Measurements from ENCODE around the gene CCDC116.

Gene CCDC116

GRCh38 chr22:21632237-21632895, at the start of gene CCDC116:
TSS of gene CCDC116 (plus strand) at chr22:21632760. CDS start at chr22:21633182, 422 bp downstream.
- Histone ChIP-seq H3K9me3 (ENCODE audit: control insufficient read depth, insufficient read depth, low read depth, low read length) (no peaks in the 10 kb centered on the region), H3K27ac (ENCODE audit: low read depth, low read length) (no peak within 1 kb of the TSS), H3K27me3 (ENCODE audit: control insufficient read depth, insufficient read depth, low read length) (peaks cover 4% of the 10 kb centered on the region; the same call in 1 of the 2 replicates), H3K4me1 (ENCODE audit: control insufficient read depth, insufficient read depth, low read length) (peaks cover 4% of the 10 kb centered on the region; the same call in 1 of the 2 replicates), H3K9ac (ENCODE audit: low read length) (no peak within 1 kb of the TSS), H3K4me3 (ENCODE audit: low read depth, low read length) (no peak within 1 kb of the TSS), H3K36me3 (ENCODE audit: control insufficient read depth, insufficient read depth, low read length) (peaks cover 10% of the 10 kb centered on the region)

GRCh38 chr22:21582801-21583740, 49.5 kb upstream of the CCDC116 start:
- H3K36me3 ChIP-seq (ENCODE audit: control insufficient read depth, insufficient read depth, low read length) = peaks cover 11% of the 10 kb centered on the region; the same call in 1 of the 2 replicates
- H3K4me1 ChIP-seq (ENCODE audit: control insufficient read depth, insufficient read depth, low read length) = peaks cover 5% of the 10 kb centered on the region; the same call in 1 of the 2 replicates
- H3K9ac ChIP-seq (ENCODE audit: low read length) = no peak overlapping the region
- H3K27ac ChIP-seq (ENCODE audit: low read depth, low read length) = no peak overlapping the region
- no peak overlapping the region for H3K4me3 ChIP-seq (ENCODE audit: low read depth, low read length)
- no peaks in the 10 kb centered on the region for H3K9me3 ChIP-seq (ENCODE audit: control insufficient read depth, insufficient read depth, low read depth, low read length)
- H3K27me3 ChIP-seq (ENCODE audit: control insufficient read depth, insufficient read depth, low read length) = no peaks in the 10 kb centered on the region

- H3K4me1 ChIP-seq (ENCODE audit: control insufficient read depth, insufficient read depth, low read length) = peaks cover 5% of the 10 kb centered on the region; the same call in 1 of the 2 replicates
- H3K9ac ChIP-seq (ENCODE audit: low read length) = no peak overlapping the region
- H3K36me3 ChIP-seq (ENCODE audit: control insufficient read depth, insufficient read depth, low read length) = peaks cover 9% of the 10 kb centered on the region; the same call in 1 of the 2 replicates
- H3K27me3 ChIP-seq (ENCODE audit: control insufficient read depth, insufficient read depth, low read length) = no peaks in the 10 kb centered on the region
- no peak overlapping the region for H3K4me3 ChIP-seq (ENCODE audit: low read depth, low read length)
- H3K9me3 ChIP-seq (ENCODE audit: control insufficient read depth, insufficient read depth, low read depth, low read length) = no peaks in the 10 kb centered on the region
- no peak overlapping the region for H3K27ac ChIP-seq (ENCODE audit: low read depth, low read length)
These were observed 47.2 kb upstream of the CCDC116 start for GRCh38 chr22:21585389-21585788.

- H3K4me1 ChIP-seq (ENCODE audit: control insufficient read depth, insufficient read depth, low read length) = peaks cover 8% of the 10 kb centered on the region; the same call in 1 of the 2 replicates
- H3K9ac ChIP-seq (ENCODE audit: low read length) = no peak overlapping the region
- H3K27me3 ChIP-seq (ENCODE audit: control insufficient read depth, insufficient read depth, low read length) = no peaks in the 10 kb centered on the region
- H3K36me3 ChIP-seq (ENCODE audit: control insufficient read depth, insufficient read depth, low read length) = peaks cover 22% of the 10 kb centered on the region
- H3K27ac ChIP-seq (ENCODE audit: low read depth, low read length) = no peak overlapping the region
- H3K9me3 ChIP-seq (ENCODE audit: control insufficient read depth, insufficient read depth, low read depth, low read length) = no peaks in the 10 kb centered on the region
- H3K4me3 ChIP-seq (ENCODE audit: low read depth, low read length) = no peak overlapping the region
These were observed 44.6 kb upstream of the CCDC116 start for GRCh38 chr22:21587803-21588611.

- no peaks in the 10 kb centered on the region for H3K27me3 ChIP-seq (ENCODE audit: control insufficient read depth, insufficient read depth, low read length)
- H3K9me3 ChIP-seq (ENCODE audit: control insufficient read depth, insufficient read depth, low read depth, low read length) = no peaks in the 10 kb centered on the region
- H3K4me3 ChIP-seq (ENCODE audit: low read depth, low read length) = no peak overlapping the region
- H3K36me3 ChIP-seq (ENCODE audit: control insufficient read depth, insufficient read depth, low read length) = peaks cover 36% of the 10 kb centered on the region
- no peak overlapping the region for H3K9ac ChIP-seq (ENCODE audit: low read length)
- H3K27ac ChIP-seq (ENCODE audit: low read depth, low read length) = no peak overlapping the region
- H3K4me1 ChIP-seq (ENCODE audit: control insufficient read depth, insufficient read depth, low read length) = peaks cover 8% of the 10 kb centered on the region; the same call in 1 of the 2 replicates
These were observed 43.2 kb upstream of the CCDC116 start for GRCh38 chr22:21589396-21589795.

- Histone ChIP-seq H3K9ac (ENCODE audit: low read length) (no peak overlapping the region), H3K27ac (ENCODE audit: low read depth, low read length) (no peak overlapping the region), H3K4me3 (ENCODE audit: low read depth, low read length) (no peak overlapping the region), H3K9me3 (ENCODE audit: control insufficient read depth, insufficient read depth, low read depth, low read length) (no peaks in the 10 kb centered on the region), H3K27me3 (ENCODE audit: control insufficient read depth, insufficient read depth, low read length) (no peaks in the 10 kb centered on the region), H3K36me3 (ENCODE audit: control insufficient read depth, insufficient read depth, low read length) (peaks cover 47% of the 10 kb centered on the region), H3K4me1 (ENCODE audit: control insufficient read depth, insufficient read depth, low read length) (peaks cover 8% of the 10 kb centered on the region; the same call in 1 of the 2 replicates)
These were observed 41.5 kb upstream of the CCDC116 start for GRCh38 chr22:21590809-21591641.

GRCh38 chr22:21591695-21592094, 40.9 kb upstream of the CCDC116 start:
- H3K9me3 ChIP-seq (ENCODE audit: control insufficient read depth, insufficient read depth, low read depth, low read length) = no peaks in the 10 kb centered on the region
- no peak overlapping the region for H3K9ac ChIP-seq (ENCODE audit: low read length)
- H3K27me3 ChIP-seq (ENCODE audit: control insufficient read depth, insufficient read depth, low read length) = no peaks in the 10 kb centered on the region
- no peak overlapping the region for H3K4me3 ChIP-seq (ENCODE audit: low read depth, low read length)
- peaks cover 52% of the 10 kb centered on the region for H3K36me3 ChIP-seq (ENCODE audit: control insufficient read depth, insufficient read depth, low read length)
- H3K4me1 ChIP-seq (ENCODE audit: control insufficient read depth, insufficient read depth, low read length) = peaks cover 8% of the 10 kb centered on the region; the same call in 1 of the 2 replicates
- no peak overlapping the region for H3K27ac ChIP-seq (ENCODE audit: low read depth, low read length)

- Histone ChIP-seq H3K27ac (ENCODE audit: low read depth, low read length) (no peak overlapping the region), H3K4me1 (ENCODE audit: control insufficient read depth, insufficient read depth, low read length) (peaks cover 8% of the 10 kb centered on the region; the same call in 1 of the 2 replicates), H3K27me3 (ENCODE audit: control insufficient read depth, insufficient read depth, low read length) (no peaks in the 10 kb centered on the region), H3K4me3 (ENCODE audit: low read depth, low read length) (no peak overlapping the region), H3K36me3 (ENCODE audit: control insufficient read depth, insufficient read depth, low read length) (peaks cover 54% of the 10 kb centered on the region), H3K9ac (ENCODE audit: low read length) (no peak overlapping the region), H3K9me3 (ENCODE audit: control insufficient read depth, insufficient read depth, low read depth, low read length) (no peaks in the 10 kb centered on the region)
These were observed 40.1 kb upstream of the CCDC116 start for GRCh38 chr22:21592422-21592821.

- Histone ChIP-seq H3K27ac (ENCODE audit: low read depth, low read length) (no peak overlapping the region), H3K9me3 (ENCODE audit: control insufficient read depth, insufficient read depth, low read depth, low read length) (no peaks in the 10 kb centered on the region), H3K9ac (ENCODE audit: low read length) (no peak overlapping the region), H3K27me3 (ENCODE audit: control insufficient read depth, insufficient read depth, low read length) (no peaks in the 10 kb centered on the region), H3K4me3 (ENCODE audit: low read depth, low read length) (no peak overlapping the region), H3K36me3 (ENCODE audit: control insufficient read depth, insufficient read depth, low read length) (peaks cover 54% of the 10 kb centered on the region), H3K4me1 (ENCODE audit: control insufficient read depth, insufficient read depth, low read length) (peaks cover 3% of the 10 kb centered on the region; the same call in 1 of the 2 replicates)
These were observed 38.9 kb upstream of the CCDC116 start for GRCh38 chr22:21593406-21594232.

All from HUES6 (cell line).